CD4-positive, alpha-beta T cell treated with Interleukin-4 for 4 hours (primary cell): ENCODE data around the gene HPS3.
"Not testable (repeated sequence)": the region's sequence is repeated elsewhere in the genome, so short reads cannot be mapped to it uniquely, and the experiment has no call there.

Source experiments
- DNase-seq: peaks from one replicate; pipeline ENCODE4 v3.0.0-alpha.2; 2020

The HPS3 gene

GRCh38 chr3:149129326-149130205 lies at the start of gene HPS3:
Gene HPS3, plus strand, starts transcription at chr3:149129638. Its CDS starts 86 bp downstream, at chr3:149129724.
- peak; percentile 78 for DNase-seq

GRCh38 chr3:149080011-149080698 lies 49.3 kb upstream of the HPS3 start:
- DNase-seq = no peak

- no peak for DNase-seq
These were observed 48.7 kb upstream of the HPS3 start for GRCh38 chr3:149080699-149081091.

- DNase-seq = no peak
These were observed 47.7 kb upstream of the HPS3 start for GRCh38 chr3:149081772-149082171.

GRCh38 chr3:149085828-149086231 lies 43.6 kb upstream of the HPS3 start:
- peak; percentile 16 for DNase-seq

GRCh38 chr3:149086232-149086988 lies 43.0 kb upstream of the HPS3 start, which contains the start of gene HLTF:
Gene HLTF, minus strand, starts transcription at chr3:149086533. Its CDS starts 197 bp downstream, at chr3:149086336.
- DNase-seq = peak; percentile 96

GRCh38 chr3:149087208-149087607 lies 42.2 kb upstream of the HPS3 start:
- DNase-seq = no peak

- DNase-seq = no peak
These were observed 40.0 kb upstream of the HPS3 start for GRCh38 chr3:149089395-149089794.

GRCh38 chr3:149090461-149090860 lies 39.0 kb upstream of the HPS3 start:
- DNase-seq = no peak

GRCh38 chr3:149090907-149091306 lies 38.5 kb upstream of the HPS3 start:
- no peak for DNase-seq

- DNase-seq = no peak
These were observed 37.5 kb upstream of the HPS3 start for GRCh38 chr3:149091983-149092382.

- DNase-seq = no peak
These were observed 34.0 kb upstream of the HPS3 start for GRCh38 chr3:149095487-149095886.

GRCh38 chr3:149097987-149098386 lies 31.5 kb upstream of the HPS3 start:
- not testable (repeated sequence) for DNase-seq

GRCh38 chr3:149101154-149101553 lies 28.3 kb upstream of the HPS3 start:
- no peak for DNase-seq

- no peak for DNase-seq
These were observed 27.8 kb upstream of the HPS3 start for GRCh38 chr3:149101641-149102040.

- no peak for DNase-seq
These were observed 25.0 kb upstream of the HPS3 start for GRCh38 chr3:149104484-149104883.

GRCh38 chr3:149114458-149114857 lies 15.0 kb upstream of the HPS3 start:
- no peak for DNase-seq

GRCh38 chr3:149115114-149115513 lies 14.3 kb upstream of the HPS3 start:
- no peak for DNase-seq

GRCh38 chr3:149118724-149119123 lies 10.7 kb upstream of the HPS3 start:
- no peak for DNase-seq

- no peak for DNase-seq
These were observed 10.0 kb upstream of the HPS3 start for GRCh38 chr3:149119466-149119865.

GRCh38 chr3:149120051-149120972 lies 9.1 kb upstream of the HPS3 start:
- peak; percentile 66 for DNase-seq
